Stimulated activated CD4-positive, alpha-beta T cell treated with anti-CD3 and anti-CD28 coated beads, Interleukin-1b, Interleukin-23, amount 100 ng/mL, for 24 hours (primary cell): Measurements from ENCODE around the gene DHFR2.
"Not testable (repeated sequence)": the region's sequence is repeated elsewhere in the genome, so short reads cannot be mapped to it uniquely, and the experiment has no call there.

Experiments used
- DNase-seq, 4 experiments: peaks; one replicate each; pipeline ENCODE4 v3.0.0-alpha.2; 2020; ENCODE audit warnings: low read depth in 4 of 4, low spot score in 1 of 4

DHFR2 gene

GRCh38 chr3:94065819-94066480, 3.2 kb upstream of the DHFR2 start:
- DNase-seq, result no peak

- no peak for DNase-seq
Observed at GRCh38 chr3:94065122-94065521, 2.4 kb upstream of the DHFR2 start.

GRCh38 chr3:94064243-94064860, 1.6 kb upstream of the DHFR2 start:
- no peak for DNase-seq

GRCh38 chr3:94063496-94064119, 892 bp upstream of the DHFR2 start:
- no peak for DNase-seq

GRCh38 chr3:94061297-94061696, 1.4 kb downstream of the DHFR2 start:
- no peak for DNase-seq

GRCh38 chr3:94050546-94050945, 12.2 kb downstream of the DHFR2 start:
- no peak for DNase-seq

- DNase-seq, result no peak
Observed at GRCh38 chr3:94049267-94049666, 13.4 kb downstream of the DHFR2 start.

GRCh38 chr3:94046533-94046932, 16.2 kb downstream of the DHFR2 start:
- DNase-seq, result no peak

GRCh38 chr3:94044100-94044936, 18.4 kb downstream of the DHFR2 start:
- DNase-seq, result not testable (repeated sequence)

GRCh38 chr3:94043285-94043684, 19.4 kb downstream of the DHFR2 start:
- DNase-seq, result no peak

- no peak for DNase-seq
Observed at GRCh38 chr3:94036909-94037507, 25.7 kb downstream of the DHFR2 start.

GRCh38 chr3:94028093-94028837, 34.5 kb downstream of the DHFR2 start, which contains the start of gene STX19:
TSS of gene STX19 (minus strand) at chr3:94028597. CDS start at chr3:94015269, 13,328 bp downstream.
- no peak for DNase-seq

- no peak for DNase-seq
Observed at GRCh38 chr3:94026623-94027022, 36.1 kb downstream of the DHFR2 start.

GRCh38 chr3:94024385-94024784, 38.3 kb downstream of the DHFR2 start:
- no peak for DNase-seq

GRCh38 chr3:94020293-94020692, 42.4 kb downstream of the DHFR2 start:
- no peak for DNase-seq

- DNase-seq, result no peak
Observed at GRCh38 chr3:94019659-94020058, 43.1 kb downstream of the DHFR2 start.

GRCh38 chr3:94015025-94015424, 47.7 kb downstream of the DHFR2 start:
- DNase-seq, result no peak

GRCh38 chr3:94012185-94012584, 50.5 kb downstream of the DHFR2 start:
- no peak for DNase-seq

GRCh38 chr3:94011233-94011711, 51.4 kb downstream of the DHFR2 start:
- DNase-seq, result no peak

GRCh38 chr3:94009608-94010007, 53.1 kb downstream of the DHFR2 start:
- no peak for DNase-seq
